OCI-LY3 (cell line): ENCODE data around the gene FIZ1.

ENCODE experiments used
- CTCF ChIP-seq: fragments of 200-600, 300-600 bp; sonication (generic); IDR thresholded peaks from 2 replicates; pipeline ENCODE4 v1.5.1; 2014; ENCODE audit warnings: antibody characterized with exemption, low read length, low read depth
- EZH2phosphoT487 ChIP-seq: fragments of 200-600 bp; shearing (Covaris generic); IDR thresholded peaks from 2 replicates; pipeline ENCODE4 v1.6.1; 2018; ENCODE audit warnings: antibody characterized with exemption, mixed run types, low read depth

- TF ChIP-seq CTCF = no peak
- TF ChIP-seq EZH2phosphoT487 = no peak
These were observed 25.0 kb upstream of the FIZ1 start, which contains the start of gene ZNF784 for GRCh38 chr19:55624109-55625003.
